ENCODE data around the gene OIP5. TPM values are rescaled to one million over a fixed set of nuclear protein-coding genes. Genes with fewer than 3 reads are reported as not detected.

Gene OIP5
- total and polyA plus RNA-seq, 2 experiments from 2014 or later: 3.3 to 11.8 TPM

DNA sequence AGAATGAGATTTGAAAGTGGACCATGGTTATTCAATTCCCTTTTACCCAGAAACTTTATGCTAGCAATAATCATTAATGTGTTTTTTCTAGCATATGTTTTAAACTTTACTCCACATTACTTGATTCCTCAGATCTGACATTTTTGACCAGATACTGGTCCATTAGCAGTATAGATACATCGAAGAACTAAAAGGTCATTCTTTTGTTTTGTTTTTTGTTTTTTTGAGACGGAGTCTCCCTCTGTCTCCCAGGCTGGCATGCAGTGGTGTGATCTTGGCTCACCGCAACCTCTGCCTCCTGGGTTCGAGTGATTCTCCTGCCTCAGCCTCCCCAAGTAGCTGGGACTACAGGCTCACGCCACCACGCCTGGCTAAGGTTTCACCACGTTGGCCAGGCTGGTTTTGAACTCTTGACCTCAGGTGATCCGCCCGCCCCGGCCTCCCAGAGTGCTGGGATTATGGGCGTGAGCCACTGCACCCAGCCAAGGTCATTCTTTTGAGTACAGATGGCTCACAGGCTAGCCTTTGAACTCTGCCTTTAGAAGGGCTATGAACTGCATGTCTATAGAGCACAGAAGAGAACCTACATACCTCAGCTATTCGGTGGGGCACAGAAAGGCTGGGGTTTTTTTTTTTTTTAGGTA lies 72.7 kb downstream of the OIP5 start:
- Histone ChIP-seq H2AFZ (no peak overlapping the region), H3K4me1 (ENCODE audit: insufficient read depth) (peaks cover 37% of the 10 kb centered on the region), H3K4me2 (peak overlapping the region; percentile 41), H3K9me2 (replicated peaks; ENCODE audit: insufficient read depth) (no peaks in the 10 kb centered on the region), H3K79me2 (peaks cover 14% of the 10 kb centered on the region), H4K20me1 (ENCODE audit: insufficient read depth, poor library complexity, severe bottlenecking) (no peaks in the 10 kb centered on the region), H3K9me3 (ENCODE audit: low read depth) (no peaks in the 10 kb centered on the region), H3K36me3 (replicated peaks; ENCODE audit: insufficient read depth, low read depth) (peaks cover 4% of the 10 kb centered on the region), H3K4me3 (no peak overlapping the region), H3K27me3 (no peaks in the 10 kb centered on the region), H3K27ac (peak overlapping the region; percentile 85)
- WGBS (ENCODE audit: low lambda C conversion rate, missing lambda C conversion rate): 78% methylated on average over 12 of the region's 12 CpGs
- DNase-seq (ENCODE audit: low spot score): peak; percentile 30
- no peak for TF ChIP-seq EZH2phosphoT487 (IDR thresholded peaks at IDR 0.05; ENCODE audit: low read depth, severe bottlenecking, unreplicated experiment)
- TF ChIP-seq EZH2 (IDR thresholded peaks at IDR 0.05; ENCODE audit: borderline replicate concordance): no peak
- TF ChIP-seq, protein P1, sequence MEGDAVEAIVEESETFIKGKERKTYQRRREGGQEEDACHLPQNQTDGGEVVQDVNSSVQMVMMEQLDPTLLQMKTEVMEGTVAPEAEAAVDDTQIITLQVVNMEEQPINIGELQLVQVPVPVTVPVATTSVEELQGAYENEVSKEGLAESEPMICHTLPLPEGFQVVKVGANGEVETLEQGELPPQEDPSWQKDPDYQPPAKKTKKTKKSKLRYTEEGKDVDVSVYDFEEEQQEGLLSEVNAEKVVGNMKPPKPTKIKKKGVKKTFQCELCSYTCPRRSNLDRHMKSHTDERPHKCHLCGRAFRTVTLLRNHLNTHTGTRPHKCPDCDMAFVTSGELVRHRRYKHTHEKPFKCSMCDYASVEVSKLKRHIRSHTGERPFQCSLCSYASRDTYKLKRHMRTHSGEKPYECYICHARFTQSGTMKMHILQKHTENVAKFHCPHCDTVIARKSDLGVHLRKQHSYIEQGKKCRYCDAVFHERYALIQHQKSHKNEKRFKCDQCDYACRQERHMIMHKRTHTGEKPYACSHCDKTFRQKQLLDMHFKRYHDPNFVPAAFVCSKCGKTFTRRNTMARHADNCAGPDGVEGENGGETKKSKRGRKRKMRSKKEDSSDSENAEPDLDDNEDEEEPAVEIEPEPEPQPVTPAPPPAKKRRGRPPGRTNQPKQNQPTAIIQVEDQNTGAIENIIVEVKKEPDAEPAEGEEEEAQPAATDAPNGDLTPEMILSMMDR (IDR thresholded peaks at IDR 0.05; ENCODE audit: poor library complexity): no peak

Other genes with a start within 250 kb of the OIP5 start
- gene INO80, start 216.3 kb downstream of the OIP5 start, total RNA-seq: 9.3 and 15.5 TPM in 2 replicates
- 4.5 and 5.2 TPM in 2 replicates for gene INO80, start 216.3 kb downstream of the OIP5 start, polyA plus RNA-seq
- not detected in 2 replicates for gene EXD1, start 101.8 kb downstream of the OIP5 start, total RNA-seq
- not detected in 2 replicates for gene EXD1, start 101.8 kb downstream of the OIP5 start, polyA plus RNA-seq
- 152 and 163 TPM in 2 replicates for gene CHP1, start 101.3 kb downstream of the OIP5 start, total RNA-seq
- 30.8 and 39.0 TPM in 2 replicates for gene CHP1, start 101.3 kb downstream of the OIP5 start, polyA plus RNA-seq
- 25.9 and 26.6 TPM in 2 replicates for gene NUSAP1, start 290 bp upstream of the OIP5 start, total RNA-seq
- 20.2 and 29.2 TPM in 2 replicates for gene NUSAP1, start 290 bp upstream of the OIP5 start, polyA plus RNA-seq
- 22.9 and 29.1 TPM in 2 replicates for gene NDUFAF1, start 69.9 kb upstream of the OIP5 start, total RNA-seq
- 30.1 and 34.1 TPM in 2 replicates for gene NDUFAF1, start 69.9 kb upstream of the OIP5 start, polyA plus RNA-seq
- gene RTF1, start 84.5 kb upstream of the OIP5 start, total RNA-seq: 30.7 and 34.1 TPM in 2 replicates
- 73.4 and 91.1 TPM in 2 replicates for gene RTF1, start 84.5 kb upstream of the OIP5 start, polyA plus RNA-seq
- gene ITPKA, start 161.3 kb upstream of the OIP5 start, total RNA-seq: 18.5 and 20.5 TPM in 2 replicates
- gene ITPKA, start 161.3 kb upstream of the OIP5 start, polyA plus RNA-seq: 16.2 and 33.3 TPM in 2 replicates
- 0.83 and 1.6 TPM in 2 replicates for gene LTK, start 181.2 kb upstream of the OIP5 start, total RNA-seq
- gene LTK, start 181.2 kb upstream of the OIP5 start, polyA plus RNA-seq: 1.1 and 1.2 TPM in 2 replicates
- 15.9 and 16.3 TPM in 2 replicates for gene RPAP1, start 211.7 kb upstream of the OIP5 start, total RNA-seq
- gene RPAP1, start 211.7 kb upstream of the OIP5 start, polyA plus RNA-seq: 26.5 and 29.3 TPM in 2 replicates
- gene TYRO3, start 226.6 kb upstream of the OIP5 start, total RNA-seq: 65.8 and 71.0 TPM in 2 replicates
- 99.8 and 109 TPM in 2 replicates for gene TYRO3, start 226.6 kb upstream of the OIP5 start, polyA plus RNA-seq